Stimulated activated CD8-positive, alpha-beta memory T cell treated with anti-CD3 and anti-CD28 coated beads, Interleukin-4, amount 100 ng/mL, for 24 hours (primary cell): ENCODE data around the gene C1R.
"Not testable (repeated sequence)": the region's sequence is repeated elsewhere in the genome, so short reads cannot be mapped to it uniquely, and the experiment has no call there.

ENCODE experiments used
- DNase-seq: peaks from one replicate; pipeline ENCODE4 v3.0.0-alpha.2; 2020; ENCODE audit warnings: low read depth

Gene C1R

DNA sequence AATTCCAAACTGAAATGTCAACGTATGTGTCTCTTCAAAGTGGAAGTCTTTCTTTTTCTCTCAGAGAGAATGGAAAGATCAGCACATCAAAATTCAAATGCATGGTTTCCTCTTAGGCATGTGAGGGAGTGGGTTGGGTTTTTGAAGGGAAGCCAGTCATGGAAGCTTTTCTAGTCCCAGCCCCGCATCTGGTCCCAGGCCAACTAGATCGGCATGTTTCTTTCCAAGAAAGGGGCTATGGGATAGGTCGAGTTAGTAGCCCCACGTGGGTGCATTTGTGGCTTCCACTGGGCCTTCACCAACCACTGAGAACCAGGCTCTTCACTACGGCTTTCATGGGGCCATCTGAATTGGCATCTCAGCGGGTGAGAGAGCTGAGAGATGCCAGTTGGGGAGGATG, 25.1 kb downstream of the C1R start:
- no peak for DNase-seq

DNA sequence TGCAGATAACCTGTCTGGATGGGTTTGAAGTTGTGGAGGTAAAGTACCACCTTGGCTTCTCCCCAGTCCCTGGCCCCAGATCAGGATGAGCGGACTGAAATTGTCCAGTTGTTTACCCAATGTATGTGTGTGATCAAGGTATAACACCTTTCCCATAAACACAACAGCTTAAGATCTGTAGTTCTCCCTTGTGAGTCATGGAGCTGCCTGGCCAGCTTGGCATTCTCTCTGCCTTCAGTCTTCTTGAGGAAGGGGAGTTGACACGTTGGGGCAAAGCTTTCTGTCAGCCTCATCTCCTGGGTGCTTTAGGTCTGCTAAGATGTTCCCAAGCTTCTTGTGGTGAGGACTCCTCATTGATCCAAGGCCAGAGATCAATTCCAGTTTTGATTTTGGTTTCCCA, 25.6 kb downstream of the C1R start:
- no peak for DNase-seq

DNA sequence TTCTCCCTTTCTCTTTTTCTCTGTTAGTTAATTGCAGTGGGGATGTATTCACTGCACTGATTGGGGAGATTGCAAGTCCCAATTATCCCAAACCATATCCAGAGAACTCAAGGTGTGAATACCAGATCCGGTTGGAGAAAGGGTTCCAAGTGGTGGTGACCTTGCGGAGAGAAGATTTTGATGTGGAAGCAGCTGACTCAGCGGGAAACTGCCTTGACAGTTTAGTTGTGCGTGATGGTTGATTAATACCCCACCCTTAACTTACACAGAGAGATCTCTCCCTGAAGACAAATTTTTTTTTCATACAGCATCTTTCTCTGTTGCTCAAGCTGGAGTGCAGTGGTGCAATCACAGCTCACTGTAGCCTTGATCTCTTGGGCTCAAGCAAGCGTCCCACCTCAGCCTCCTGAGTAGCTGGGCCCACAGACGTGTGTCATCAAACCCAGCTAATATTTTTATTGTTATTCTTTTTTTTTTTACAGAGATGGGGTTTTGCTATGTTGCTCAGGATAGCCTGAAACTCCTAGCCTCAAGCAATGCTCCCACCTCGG, 27.1 kb downstream of the C1R start:
- no peak for DNase-seq

DNA sequence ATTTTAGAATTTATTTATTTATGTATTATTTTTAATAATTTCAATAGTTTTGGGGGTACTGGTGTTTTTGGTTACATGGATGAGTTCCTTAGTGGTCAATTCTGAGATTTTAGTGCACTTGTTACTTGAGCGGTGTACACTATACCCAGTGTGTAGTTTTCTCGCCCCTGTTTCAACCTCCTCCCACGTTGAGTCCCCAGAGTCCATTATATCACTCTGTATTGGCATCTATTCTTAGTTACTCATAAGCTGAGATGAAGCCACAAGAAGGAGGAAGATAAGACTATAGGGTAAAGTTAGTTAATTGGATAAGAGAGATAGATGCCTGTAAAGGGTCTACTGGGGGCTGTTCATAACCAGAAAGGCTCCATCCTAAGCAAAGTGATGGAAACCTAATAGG, 27.7 kb downstream of the C1R start:
- no peak for DNase-seq

DNA sequence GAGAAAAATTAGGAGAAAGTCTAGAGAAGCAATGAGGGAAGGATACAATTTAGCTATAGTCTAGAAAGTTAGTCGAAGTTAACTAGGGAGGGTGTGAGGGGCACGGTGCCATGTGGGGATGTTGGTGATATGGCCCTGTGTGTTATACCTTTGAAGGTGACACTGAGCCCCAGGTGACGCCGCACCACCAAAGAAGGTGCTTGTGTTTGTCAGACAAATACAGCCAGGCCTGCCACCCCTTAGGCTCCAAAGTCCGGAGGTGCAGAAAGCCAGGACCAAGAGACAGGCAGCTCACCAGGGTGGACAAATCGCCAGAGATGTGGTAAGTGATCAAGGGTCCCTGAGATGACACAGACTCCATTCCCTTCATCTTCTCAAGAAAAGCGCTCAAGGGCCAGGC, 30.6 kb downstream of the C1R start:
- no peak for DNase-seq

DNA sequence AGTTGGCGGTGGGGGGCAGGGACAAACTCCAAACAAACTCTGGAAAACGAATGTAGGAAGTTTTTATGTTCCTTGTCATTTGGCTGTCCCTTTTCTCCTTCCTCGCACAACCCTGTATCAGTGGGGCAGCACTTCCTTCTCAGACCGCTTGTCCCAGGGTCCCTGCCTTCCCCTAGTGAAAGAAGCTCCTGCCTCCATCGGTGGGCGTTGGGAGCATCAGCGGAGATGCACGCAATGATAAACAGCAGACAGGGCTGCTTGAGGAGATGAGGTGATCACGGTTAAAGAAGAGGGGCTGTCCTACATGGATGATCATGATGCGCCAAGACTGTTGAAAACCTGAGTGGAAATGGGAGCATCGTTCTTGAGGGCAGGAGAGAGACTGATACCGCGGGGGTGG, 31.1 kb downstream of the C1R start:
- no peak for DNase-seq

DNA sequence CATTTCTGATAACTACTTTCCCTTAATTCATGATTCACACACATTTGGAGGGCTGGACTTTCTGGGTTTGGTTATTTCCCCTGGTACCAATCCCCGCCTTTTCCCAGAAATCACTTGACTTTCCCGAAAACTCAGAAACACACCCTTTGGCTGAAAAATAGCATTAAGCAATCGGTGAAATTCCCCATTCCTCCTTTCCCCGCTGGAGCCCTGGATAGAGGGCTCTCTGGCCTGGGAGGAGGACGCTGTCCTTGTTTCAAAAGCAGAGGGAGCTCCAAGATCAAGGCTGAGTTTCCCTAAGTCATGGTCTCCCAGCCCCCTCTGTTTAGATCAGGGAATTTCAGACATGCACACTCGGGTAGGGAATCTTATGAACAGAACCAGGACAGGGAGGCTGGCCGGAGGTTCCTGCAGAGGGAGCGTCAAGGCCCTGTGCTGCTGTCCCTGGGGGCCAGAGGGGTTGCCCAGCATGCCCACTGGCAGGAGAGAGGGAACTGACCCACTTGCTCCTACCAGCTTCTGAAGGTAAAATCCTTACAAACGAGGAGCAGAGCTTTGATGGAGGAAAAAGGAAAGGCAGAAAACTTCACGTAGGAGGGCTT, 31.8 kb downstream of the C1R start, which contains the start of gene C1S:
C1S (plus strand) TSS at position 366 of the 602 bp plus-strand sequence. CDS start 1,195 bp downstream, outside the sequence.
- DNase-seq = no peak

DNA sequence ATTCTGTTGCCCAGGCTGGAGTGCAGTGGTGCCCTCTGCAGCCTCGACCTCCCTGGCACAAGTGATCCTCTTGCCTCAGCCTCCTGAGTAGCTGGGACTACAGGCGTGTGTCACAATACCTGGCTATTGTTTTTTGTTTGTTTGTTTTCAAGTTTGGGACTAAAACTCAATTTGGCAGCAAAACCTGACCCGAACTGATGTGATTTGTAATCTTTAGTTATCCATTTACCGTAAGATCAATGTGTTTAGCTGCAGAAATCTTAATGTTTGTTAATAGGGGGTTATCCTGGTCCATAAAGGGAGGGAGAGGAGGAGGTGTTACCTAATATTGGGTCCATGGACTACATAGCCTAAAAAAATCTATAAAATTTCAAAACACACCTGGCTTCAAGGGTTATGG, 32.5 kb downstream of the C1R start:
- no peak for DNase-seq

DNA sequence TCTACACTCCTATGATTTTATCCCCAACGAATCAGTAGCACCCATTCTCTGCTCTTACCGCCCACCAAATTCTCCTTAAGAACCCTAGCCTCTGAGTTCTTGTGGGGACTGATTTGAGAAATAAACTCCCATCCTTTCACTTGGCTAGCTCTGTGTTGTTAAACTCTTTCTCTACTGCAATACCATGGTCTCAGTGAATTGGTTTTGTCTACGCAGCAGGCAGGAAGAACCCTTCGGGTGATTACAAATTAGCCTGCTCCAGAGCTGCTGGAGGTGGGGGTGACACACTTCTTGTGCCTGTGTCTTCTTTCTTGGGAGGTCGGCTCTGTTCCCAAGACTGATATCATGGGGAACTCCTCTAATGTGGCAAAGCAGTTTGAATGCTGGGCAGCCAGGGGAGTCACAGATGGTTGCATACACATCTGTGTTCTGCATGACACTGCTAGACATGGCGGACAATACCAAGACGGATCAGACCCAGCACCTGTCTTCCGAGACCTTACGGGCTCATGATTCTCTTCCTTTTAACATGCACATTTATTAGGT, 33.3 kb downstream of the C1R start:
- DNase-seq = no peak

DNA sequence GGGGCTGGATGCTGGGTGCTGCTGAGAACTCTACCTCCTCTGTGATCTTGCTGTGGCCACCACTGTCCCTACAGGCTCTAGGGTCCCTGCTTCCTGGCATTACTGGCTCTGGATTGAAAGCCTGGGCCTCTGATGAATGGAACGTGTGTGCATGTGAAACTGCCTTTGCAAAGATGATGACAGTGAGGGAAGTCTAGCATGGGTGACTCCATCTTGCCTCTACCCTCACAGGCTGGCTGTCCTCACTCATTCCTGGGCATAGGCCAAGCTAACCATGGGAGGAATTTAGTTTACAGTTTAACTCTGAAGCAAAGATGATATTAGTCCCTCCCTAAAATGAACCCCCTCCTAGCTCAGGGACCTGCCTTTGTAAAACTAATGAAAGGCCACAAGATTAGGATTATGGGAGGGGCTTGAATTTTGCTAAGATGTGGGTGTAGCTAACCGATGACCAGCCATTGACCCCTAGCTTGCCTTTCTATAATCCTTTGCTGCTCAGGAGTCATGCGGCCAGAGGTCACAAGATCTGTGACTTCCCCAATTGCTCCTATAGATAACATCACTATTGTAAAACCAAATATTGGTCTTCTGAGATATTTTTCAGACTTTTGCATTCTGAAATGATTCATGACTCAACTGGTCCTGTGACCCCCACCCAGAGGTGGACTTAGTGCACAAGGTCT, 33.9 kb downstream of the C1R start:
- DNase-seq = no peak

DNA sequence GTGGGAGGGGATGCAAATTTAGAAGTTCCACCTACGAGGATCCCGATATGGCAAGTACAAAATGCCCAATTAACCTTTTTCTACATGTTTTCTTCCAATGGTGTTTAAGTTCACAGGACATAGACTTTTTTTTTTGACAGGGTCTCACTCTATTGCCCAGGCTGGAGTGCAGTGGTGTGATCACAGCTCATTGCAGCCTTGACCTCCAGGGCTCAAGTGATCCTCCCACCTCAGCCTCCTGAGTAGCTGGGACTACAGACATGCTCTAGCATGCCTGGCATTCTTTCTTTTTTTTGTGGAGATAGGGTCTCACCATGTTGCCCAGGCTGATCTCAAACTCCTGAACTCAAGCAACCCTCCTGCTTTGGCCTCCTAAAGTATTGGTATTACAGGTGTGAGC, 36.5 kb downstream of the C1R start:
- not testable (repeated sequence) for DNase-seq

DNA sequence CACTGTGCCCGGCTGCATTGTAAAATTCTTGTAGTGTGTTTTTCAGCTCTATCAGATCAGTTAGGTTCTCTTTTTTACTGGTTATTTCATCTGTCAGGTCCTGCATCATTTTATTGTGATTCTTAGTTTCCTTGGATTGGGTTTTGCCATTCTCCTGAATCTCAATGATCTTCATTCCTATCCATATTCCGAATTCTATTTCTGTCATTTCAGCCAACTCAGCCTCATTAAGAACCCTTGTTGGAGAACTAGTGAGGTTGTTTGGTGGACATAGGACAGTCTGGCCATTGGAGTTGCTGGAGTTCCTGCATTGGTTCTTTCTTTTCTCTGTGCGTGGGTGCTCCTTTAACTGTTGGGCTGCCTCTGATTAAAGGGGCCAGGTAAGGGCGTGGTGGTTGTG, 37.3 kb downstream of the C1R start:
- no peak for DNase-seq

DNA sequence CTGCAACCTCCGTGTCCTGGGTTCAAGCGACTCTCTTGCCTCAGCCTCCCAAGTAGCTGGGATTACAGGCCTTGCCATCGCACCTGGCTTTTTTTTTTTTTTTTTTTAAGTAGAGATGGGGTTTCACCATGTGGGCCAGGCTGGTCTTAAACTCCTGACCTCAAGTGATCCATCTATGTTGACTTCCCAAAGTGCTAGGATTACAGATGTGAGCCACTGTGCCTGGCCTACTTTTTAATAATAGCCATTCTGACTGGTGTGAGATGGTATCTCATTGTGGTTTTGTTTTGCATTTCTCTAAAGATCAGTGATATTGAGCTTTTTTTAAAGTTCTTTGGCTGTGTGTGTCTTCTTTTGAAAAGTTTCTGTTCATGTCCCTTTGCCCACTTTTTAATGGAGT, 42.3 kb downstream of the C1R start:
- DNase-seq = not testable (repeated sequence)

DNA sequence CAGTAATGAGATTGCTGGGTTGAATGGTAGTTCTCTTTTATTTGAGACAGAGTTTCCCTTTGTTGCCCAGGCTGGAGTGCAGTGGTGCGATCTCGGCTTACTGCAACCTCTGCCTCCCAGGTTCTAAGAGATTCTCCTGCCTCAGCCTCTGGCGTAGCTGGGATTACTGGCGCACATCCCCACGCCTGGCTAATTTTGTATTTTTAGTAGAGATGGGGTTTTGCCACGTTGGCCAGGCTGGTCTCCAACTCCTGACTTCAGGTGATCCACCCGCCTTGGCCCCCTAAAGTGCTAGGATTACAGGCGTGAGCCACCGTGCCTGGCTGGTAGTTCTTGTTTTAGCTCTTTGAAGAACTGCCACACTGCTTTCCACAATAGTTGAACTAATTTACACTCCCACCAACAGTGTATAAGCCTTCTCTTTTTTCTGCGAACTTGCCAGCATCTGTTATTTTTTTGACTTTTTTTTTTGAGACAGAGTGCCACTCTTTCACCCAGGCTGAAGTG, 42.7 kb downstream of the C1R start:
- DNase-seq = not testable (repeated sequence)

DNA sequence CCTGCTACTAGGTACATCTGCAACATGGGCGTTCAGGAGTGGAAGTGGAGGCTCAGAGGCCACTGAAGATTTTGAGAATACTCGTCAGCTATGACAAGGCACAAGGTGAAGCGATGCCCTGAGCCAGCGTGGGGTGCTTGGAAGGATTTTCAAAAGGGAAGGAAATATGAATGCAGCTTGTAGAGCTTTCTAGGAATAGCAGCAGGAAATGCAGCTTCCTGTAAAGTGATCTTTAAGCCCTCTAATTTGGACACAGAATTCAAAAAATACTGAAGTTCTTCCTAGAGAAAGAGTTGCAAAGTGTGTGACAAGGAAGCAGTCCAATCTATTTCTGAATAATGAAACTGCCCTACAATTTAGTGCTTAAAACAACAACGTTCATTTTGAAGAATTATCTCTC, 44.9 kb downstream of the C1R start:
- DNase-seq = no peak

DNA sequence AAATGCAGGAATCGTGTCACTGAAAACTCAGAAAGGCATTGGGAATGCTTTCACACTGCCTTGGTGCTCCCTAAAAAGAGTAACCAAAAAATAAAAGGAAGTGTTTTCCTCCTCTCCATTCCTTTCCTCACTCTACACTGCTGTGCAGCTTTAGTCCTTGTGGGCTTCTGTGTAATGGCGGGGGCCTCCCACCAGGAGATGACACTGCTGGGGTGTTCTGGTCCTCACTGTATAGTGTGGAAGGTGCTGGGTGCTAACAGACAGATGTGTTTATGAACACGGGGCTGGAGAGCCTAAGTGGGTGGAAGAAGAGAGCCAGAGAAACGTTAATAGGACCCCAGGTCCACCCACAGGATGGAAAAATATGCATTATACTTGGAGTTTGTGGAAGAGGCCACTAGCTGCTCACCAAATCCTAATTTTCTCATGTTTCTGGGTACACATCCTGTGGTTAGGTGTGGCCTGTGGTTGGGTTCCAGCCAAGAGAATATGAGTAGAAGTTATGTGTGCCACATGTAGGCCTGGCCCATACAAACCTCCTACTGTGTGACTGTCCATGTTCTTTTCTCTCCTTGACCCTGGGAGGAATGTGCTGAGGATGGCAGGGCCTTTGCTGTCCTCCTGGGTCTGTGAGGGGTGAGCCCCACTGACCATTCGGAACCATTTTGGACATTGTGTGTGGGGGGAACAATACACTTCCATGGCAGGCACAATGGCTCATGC, 45.7 kb downstream of the C1R start:
- DNase-seq = no peak

DNA sequence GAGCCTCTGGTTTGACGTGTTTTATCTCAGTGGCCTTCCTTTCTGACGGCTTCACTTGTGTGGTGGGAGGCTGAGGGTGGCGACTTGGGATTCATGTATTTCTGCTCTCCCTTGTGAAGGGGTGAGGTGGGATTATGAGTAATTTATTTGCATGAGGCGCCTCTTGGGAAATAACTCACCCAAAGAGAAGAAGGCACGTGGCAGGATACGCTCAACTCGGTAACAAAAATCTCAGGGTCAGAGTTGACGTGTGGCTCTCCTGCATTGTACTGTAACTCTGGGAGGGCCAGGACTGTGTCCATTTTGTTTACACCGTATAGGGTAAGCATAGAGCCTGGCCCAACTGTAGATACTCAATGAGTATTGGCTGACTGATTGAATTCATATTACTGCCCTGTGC, 46.3 kb downstream of the C1R start:
- DNase-seq = no peak

DNA sequence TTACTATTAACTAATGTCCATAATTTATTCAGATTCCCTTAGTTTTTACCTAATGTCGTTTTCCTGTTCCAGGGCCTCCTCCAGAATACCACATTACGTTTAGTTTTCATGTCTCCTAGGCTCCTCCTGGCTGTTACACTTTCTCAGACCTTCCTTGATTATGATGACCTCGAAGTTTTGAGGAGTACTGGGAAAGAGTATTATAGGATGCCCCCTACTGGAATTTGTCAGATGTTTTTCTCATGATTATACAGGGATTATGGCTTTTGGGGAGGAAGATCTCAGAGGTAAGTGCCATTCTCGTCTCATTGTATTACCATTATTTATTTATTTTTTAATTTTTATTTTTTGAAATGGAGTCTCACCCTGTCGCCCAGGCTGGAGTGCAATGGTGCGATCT, 49.4 kb downstream of the C1R start:
- no peak for DNase-seq

DNA sequence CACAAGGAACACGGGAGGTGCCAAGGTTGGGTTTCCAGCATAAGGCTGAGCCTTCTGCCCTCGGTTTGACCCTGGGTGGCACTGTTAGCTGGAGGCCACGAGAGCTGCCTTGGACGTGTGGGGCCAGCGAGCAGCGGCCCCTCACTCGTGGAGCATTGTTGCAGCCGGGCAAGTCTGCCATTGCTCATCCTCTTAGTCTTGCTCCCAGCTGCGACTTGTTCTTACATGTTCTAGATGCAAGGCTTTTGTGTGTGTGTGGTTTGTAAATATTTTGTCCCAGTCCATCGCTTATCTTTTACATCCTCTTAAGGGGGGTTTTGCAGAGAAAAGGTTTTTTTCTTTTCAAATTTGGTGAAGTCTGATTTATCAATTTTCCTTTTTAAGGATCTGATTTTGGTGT, 52.8 kb downstream of the C1R start:
- DNase-seq = no peak

DNA sequence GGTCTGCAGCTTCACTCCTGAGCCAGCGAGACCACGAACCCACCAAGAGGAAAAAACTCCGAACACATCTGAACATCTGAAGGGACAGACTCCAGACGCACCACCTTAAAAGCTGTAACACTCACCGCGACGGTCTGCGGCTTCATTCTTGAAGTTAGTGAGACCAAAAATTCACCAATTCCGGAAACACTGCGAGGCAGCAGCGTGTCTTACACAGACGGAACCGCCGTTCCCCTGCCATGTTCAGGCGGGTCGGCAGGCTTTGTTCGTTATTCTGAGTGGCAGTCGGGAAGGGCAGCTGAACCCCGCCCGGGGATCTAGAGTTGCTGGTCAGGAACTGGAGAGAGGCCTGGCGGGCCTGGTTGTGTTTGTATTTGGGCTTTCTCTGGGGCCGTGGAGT, 53.7 kb downstream of the C1R start:
- no peak for DNase-seq

DNA sequence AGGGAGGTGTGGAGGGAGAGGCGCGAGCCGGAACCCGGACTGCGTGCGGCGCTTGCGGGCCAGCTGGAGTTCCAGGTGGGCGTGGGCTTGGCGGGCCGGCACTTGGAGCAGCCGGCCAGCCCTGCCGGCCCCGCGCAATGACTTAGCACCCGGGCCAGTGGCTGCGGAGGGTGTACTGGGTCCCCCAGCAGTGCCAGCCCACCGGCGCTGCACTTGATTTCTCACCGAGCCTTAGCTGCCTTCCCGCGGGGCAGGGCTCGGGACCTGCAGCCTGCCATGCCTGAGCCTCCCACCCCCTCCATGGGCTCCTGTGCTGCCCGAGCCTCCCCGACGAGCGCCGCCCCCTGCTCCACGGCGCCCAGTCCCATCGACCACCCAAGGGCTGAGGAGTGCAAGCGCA, 54.8 kb downstream of the C1R start:
- not testable (repeated sequence) for DNase-seq

DNA sequence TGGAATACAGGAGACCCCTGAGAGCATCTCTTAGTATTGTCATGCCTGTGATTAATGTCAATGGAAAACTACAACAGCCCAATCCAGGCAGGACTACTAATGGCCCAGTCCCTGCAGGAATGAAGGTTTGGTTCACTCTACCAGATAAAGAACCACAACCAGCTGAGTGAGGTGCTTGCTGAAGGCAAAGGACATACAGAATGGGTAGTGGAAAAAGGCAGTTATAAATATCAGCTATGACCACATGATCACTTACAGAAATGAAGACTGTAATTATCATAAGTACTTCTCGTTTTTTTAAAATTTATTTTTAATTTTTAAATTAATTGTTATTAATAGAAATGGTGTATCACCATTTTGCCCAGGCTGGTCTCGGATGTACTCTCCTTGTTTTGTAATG, 56.8 kb downstream of the C1R start:
- no peak for DNase-seq

DNA sequence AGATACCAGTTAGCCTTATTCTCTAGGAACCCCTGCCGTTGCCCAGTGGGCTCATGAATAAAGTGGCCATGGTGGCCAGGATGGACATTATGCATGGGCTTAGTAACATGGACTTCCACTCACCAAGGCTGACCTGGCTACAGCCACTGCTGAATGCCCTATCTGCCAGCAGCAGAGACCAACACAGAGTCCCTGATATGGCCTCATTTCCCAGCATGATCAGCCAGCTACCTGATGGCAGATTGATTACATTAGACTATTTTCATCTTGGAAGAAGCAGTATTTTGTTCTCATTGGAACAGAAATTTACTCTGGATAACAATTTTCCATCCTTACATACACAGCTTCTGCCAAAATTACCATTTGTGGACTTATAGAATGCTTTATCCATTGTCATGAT, 57.8 kb downstream of the C1R start:
- no peak for DNase-seq
